Measurements from ENCODE around the gene CDK6. TPM values are rescaled to one million over a fixed set of nuclear protein-coding genes. Genes with fewer than 3 reads are reported as not detected.

CDK6 gene
- polyA plus RNA-seq, 1 donor (not counting 4 experiments of a cell fraction or from before 2014, with no cell fraction given), result 53.5 TPM

GRCh38 chr7:92684274-92684673 is 152.1 kb downstream of the CDK6 start:
- Histone ChIP-seq H2AFZ (ENCODE audit: control insufficient read depth, low read length) (no peak overlapping the region), H3K79me2 (ENCODE audit: control insufficient read depth, insufficient read depth, low read length) (peaks cover 62% of the 10 kb centered on the region), H4K20me1 (ENCODE audit: control insufficient read depth, extremely low read depth, insufficient read depth, low read length) (no peaks in the 10 kb centered on the region), H3K9me1 (ENCODE audit: control insufficient read depth, extremely low read depth, insufficient read depth, low read length) (no peaks in the 10 kb centered on the region), H3K27me3 (ENCODE audit: control insufficient read depth, extremely low read depth, insufficient read depth, low read length) (no peaks in the 10 kb centered on the region), H3K9me3 (ENCODE audit: control insufficient read depth, low read depth, low read length) (no peaks in the 10 kb centered on the region), H3K36me3 (ENCODE audit: control insufficient read depth in 2 of 2, extremely low read depth in 1 of 2, insufficient read depth in 2 of 2, low read length in 2 of 2) (peaks cover 4 to 7% of the 10 kb centered on the region in 2 experiments), H3K4me1 (ENCODE audit: control insufficient read depth, extremely low read depth, insufficient read depth, low read length) (no peaks in the 10 kb centered on the region), H3K27ac (ENCODE audit: control insufficient read depth, insufficient read depth, low read length) (no peak overlapping the region), H3K4me3 (ENCODE audit: control insufficient read depth in 2 of 3, extremely low read depth in 1 of 3, insufficient read depth in 2 of 3, low read depth in 1 of 3, low read length in 3 of 3) (no peak overlapping the region), H3K4me2 (ENCODE audit: control insufficient read depth, extremely low read depth, insufficient read depth, low read depth, low read length) (no peak overlapping the region), H3K9ac (ENCODE audit: control insufficient read depth, extremely low read depth, insufficient read depth, low read length) (no peak overlapping the region)
- no peak for TF ChIP-seq EZH2 (IDR thresholded peaks at IDR 0.05; ENCODE audit: low read length)
- FAIRE-seq (no peak), DNase-seq (ENCODE audit: low read depth, low spot score) (no peak)
- dilution Hi-C loops (cut with MboI; ENCODE audit: extremely low pct_ligation_motif_present, low sequenced_read_pairs), result no loop called here

GRCh38 chr7:92682903-92683539 is 153.4 kb downstream of the CDK6 start:
- no peaks in the 10 kb centered on the region for H3K9me3 ChIP-seq (ENCODE audit: control insufficient read depth, low read depth, low read length)
- no peak overlapping the region for H2AFZ ChIP-seq (ENCODE audit: control insufficient read depth, low read length)
- H3K4me2 ChIP-seq (ENCODE audit: control insufficient read depth, extremely low read depth, insufficient read depth, low read depth, low read length), result no peak overlapping the region
- no peaks in the 10 kb centered on the region for H3K4me1 ChIP-seq (ENCODE audit: control insufficient read depth, extremely low read depth, insufficient read depth, low read length)
- H3K9ac ChIP-seq (ENCODE audit: control insufficient read depth, extremely low read depth, insufficient read depth, low read length), result no peak overlapping the region
- no peak overlapping the region for H3K4me3 ChIP-seq (ENCODE audit: control insufficient read depth in 2 of 3, extremely low read depth in 1 of 3, insufficient read depth in 2 of 3, low read depth in 1 of 3, low read length in 3 of 3)
- peaks cover 63% of the 10 kb centered on the region for H3K79me2 ChIP-seq (ENCODE audit: control insufficient read depth, insufficient read depth, low read length)
- H3K36me3 ChIP-seq (ENCODE audit: control insufficient read depth in 2 of 2, extremely low read depth in 1 of 2, insufficient read depth in 2 of 2, low read length in 2 of 2), result peaks cover 7 to 13% of the 10 kb centered on the region in 2 experiments
- no peaks in the 10 kb centered on the region for H3K9me1 ChIP-seq (ENCODE audit: control insufficient read depth, extremely low read depth, insufficient read depth, low read length)
- H3K27me3 ChIP-seq (ENCODE audit: control insufficient read depth, extremely low read depth, insufficient read depth, low read length), result no peaks in the 10 kb centered on the region
- no peak overlapping the region for H3K27ac ChIP-seq (ENCODE audit: control insufficient read depth, insufficient read depth, low read length)
- no peaks in the 10 kb centered on the region for H4K20me1 ChIP-seq (ENCODE audit: control insufficient read depth, extremely low read depth, insufficient read depth, low read length)
- TF ChIP-seq EZH2 (IDR thresholded peaks at IDR 0.05; ENCODE audit: low read length), result no peak
- TF ChIP-seq, protein P1, sequence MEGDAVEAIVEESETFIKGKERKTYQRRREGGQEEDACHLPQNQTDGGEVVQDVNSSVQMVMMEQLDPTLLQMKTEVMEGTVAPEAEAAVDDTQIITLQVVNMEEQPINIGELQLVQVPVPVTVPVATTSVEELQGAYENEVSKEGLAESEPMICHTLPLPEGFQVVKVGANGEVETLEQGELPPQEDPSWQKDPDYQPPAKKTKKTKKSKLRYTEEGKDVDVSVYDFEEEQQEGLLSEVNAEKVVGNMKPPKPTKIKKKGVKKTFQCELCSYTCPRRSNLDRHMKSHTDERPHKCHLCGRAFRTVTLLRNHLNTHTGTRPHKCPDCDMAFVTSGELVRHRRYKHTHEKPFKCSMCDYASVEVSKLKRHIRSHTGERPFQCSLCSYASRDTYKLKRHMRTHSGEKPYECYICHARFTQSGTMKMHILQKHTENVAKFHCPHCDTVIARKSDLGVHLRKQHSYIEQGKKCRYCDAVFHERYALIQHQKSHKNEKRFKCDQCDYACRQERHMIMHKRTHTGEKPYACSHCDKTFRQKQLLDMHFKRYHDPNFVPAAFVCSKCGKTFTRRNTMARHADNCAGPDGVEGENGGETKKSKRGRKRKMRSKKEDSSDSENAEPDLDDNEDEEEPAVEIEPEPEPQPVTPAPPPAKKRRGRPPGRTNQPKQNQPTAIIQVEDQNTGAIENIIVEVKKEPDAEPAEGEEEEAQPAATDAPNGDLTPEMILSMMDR (optimal IDR thresholded peaks at IDR 0.05 in 1 of 3, IDR thresholded peaks at IDR 0.05 in 1 of 3, conservative IDR thresholded peaks at IDR 0.05 in 1 of 3; ENCODE audit: extremely low read depth in 1 of 3, insufficient read depth in 2 of 3, low read length in 3 of 3), result no peak
- dilution Hi-C loops (cut with MboI; ENCODE audit: extremely low pct_ligation_motif_present, low sequenced_read_pairs), result no loop called here
- no peak for DNase-seq (ENCODE audit: low read depth, low spot score)
- FAIRE-seq, result no peak

- H3K9me1 ChIP-seq (ENCODE audit: control insufficient read depth, extremely low read depth, insufficient read depth, low read length), result no peaks in the 10 kb centered on the region
- H3K9me3 ChIP-seq (ENCODE audit: control insufficient read depth, low read depth, low read length), result no peaks in the 10 kb centered on the region
- no peak overlapping the region for H3K4me3 ChIP-seq (ENCODE audit: control insufficient read depth in 2 of 3, extremely low read depth in 1 of 3, insufficient read depth in 2 of 3, low read depth in 1 of 3, low read length in 3 of 3)
- no peak for TF ChIP-seq EZH2 (IDR thresholded peaks at IDR 0.05; ENCODE audit: low read length)
- TF ChIP-seq, protein P1 (optimal IDR thresholded peaks at IDR 0.05 in 1 of 3, IDR thresholded peaks at IDR 0.05 in 1 of 3, conservative IDR thresholded peaks at IDR 0.05 in 1 of 3; ENCODE audit: extremely low read depth in 1 of 3, insufficient read depth in 2 of 3, low read length in 3 of 3), result no peak
- dilution Hi-C loops (cut with MboI; ENCODE audit: extremely low pct_ligation_motif_present, low sequenced_read_pairs), result no loop called here
- no peaks in the 10 kb centered on the region for H3K4me1 ChIP-seq (ENCODE audit: control insufficient read depth, extremely low read depth, insufficient read depth, low read length)
- no peak overlapping the region for H3K4me2 ChIP-seq (ENCODE audit: control insufficient read depth, extremely low read depth, insufficient read depth, low read depth, low read length)
- H3K27ac ChIP-seq (ENCODE audit: control insufficient read depth, insufficient read depth, low read length), result no peak overlapping the region
- peaks cover 59% of the 10 kb centered on the region for H3K79me2 ChIP-seq (ENCODE audit: control insufficient read depth, insufficient read depth, low read length)
- H4K20me1 ChIP-seq (ENCODE audit: control insufficient read depth, extremely low read depth, insufficient read depth, low read length), result no peaks in the 10 kb centered on the region
- no peak overlapping the region for H2AFZ ChIP-seq (ENCODE audit: control insufficient read depth, low read length)
- DNase-seq (ENCODE audit: low read depth, low spot score), result no peak
- H3K27me3 ChIP-seq (ENCODE audit: control insufficient read depth, extremely low read depth, insufficient read depth, low read length), result no peaks in the 10 kb centered on the region
- FAIRE-seq, result no peak
- H3K9ac ChIP-seq (ENCODE audit: control insufficient read depth, extremely low read depth, insufficient read depth, low read length), result no peak overlapping the region
- peaks cover 7 to 13% of the 10 kb centered on the region in 2 experiments for H3K36me3 ChIP-seq (ENCODE audit: control insufficient read depth in 2 of 2, extremely low read depth in 1 of 2, insufficient read depth in 2 of 2, low read length in 2 of 2)
Measured at GRCh38 chr7:92682330-92682729, 154.0 kb downstream of the CDK6 start.

All from keratinocyte (primary cell).